HepG2 (cell line): ENCODE data around the gene CMIP. TPM values are rescaled to one million over a fixed set of nuclear protein-coding genes. Genes with fewer than 3 reads are reported as not detected.

Experiments used
- FOXA3 ChIP-seq: IDR thresholded peaks from 2 replicates; pipeline ENCODE4 v1.6.1; 2016; ENCODE audit warnings: missing genetic modification reagents, missing compliant biosample characterization
- IKZF4 ChIP-seq: sonication (generic); formaldehyde crosslinking; IDR thresholded peaks from 2 replicates; pipeline ENCODE4 v1.5.1; 2020; ENCODE audit warnings: borderline replicate concordance, mild to moderate bottlenecking, low read depth, missing genetic modification reagents; ENCODE audit errors: not compliant biosample characterization
- SAP130 ChIP-seq: IDR thresholded peaks from 2 replicates; pipeline ENCODE4 v1.6.1; 2016; ENCODE audit warnings: low read depth
- SP140L ChIP-seq: sonication (generic); formaldehyde crosslinking; IDR thresholded peaks from 2 replicates; pipeline ENCODE4 v1.4.0; 2020; ENCODE audit warnings: missing genetic modification reagents, borderline replicate concordance
- microRNA-seq: library from miRNA; unstranded; fragments of <30 nt; microRNA quantifications from one replicate; pipeline ENCODE4, GENCODE V29; 2020
- polyA plus RNA-seq, 8 experiments: library from polyadenylated mRNA; depleted of rRNA in 3 of 8; stranded (reverse) in 7 of 8; unstranded in 1 of 8; fragments of >200 nt; fragmentation: Illumina TruSeq in 4 of 8; extraction: Trizol in 4 of 8; gene quantifications; 2 replicates each; pipeline versions ENCODE4 v1.2.1 to v1.2.3, GENCODE V29; 2011 to 2016; ENCODE audit warnings: low read depth in 4 of 8, missing spikeins in 1 of 8, mixed read lengths in 1 of 8; ENCODE audit not compliant: insufficient read depth in 1 of 8
- small RNA-seq, 3 experiments: library from RNA; depleted of rRNA; stranded (forward); fragments of <200 nt; gene quantifications; one replicate each; pipeline ENCODE3, GENCODE V24; 2012; ENCODE audit warnings: low read depth in 2 of 3, low replicate concordance in 1 of 3; ENCODE audit not compliant: insufficient read length in 3 of 3, insufficient read depth in 2 of 3
- total RNA-seq, 5 experiments: library from RNA; depleted of rRNA; stranded (reverse); fragments of >200 nt; fragmentation: Illumina TruSeq; extraction: Trizol; gene quantifications; 2 replicates each; pipeline ENCODE4 v1.2.3, GENCODE V29; 2016; ENCODE audit warnings: low read depth in 1 of 5
- TF ChIP-seq, protein P1 (sequence below), 2 experiments: sonication (generic) in 1 of 2; formaldehyde crosslinking in 1 of 2; IDR thresholded peaks; 2 replicates each; pipeline versions ENCODE4 v1.4.0 to v1.6.1; 2018 to 2020; ENCODE audit warnings: missing genetic modification reagents in 2 of 2, borderline replicate concordance in 1 of 2, low read depth in 1 of 2, mild to moderate bottlenecking in 1 of 2, missing biosample characterization in 1 of 2

Gene CMIP
- total and polyA plus RNA-seq, 2 of the 13 experiments (the other 11 are each of a cell fraction or from before 2014, with no cell fraction given) = 10.9 to 18.1 TPM

DNA sequence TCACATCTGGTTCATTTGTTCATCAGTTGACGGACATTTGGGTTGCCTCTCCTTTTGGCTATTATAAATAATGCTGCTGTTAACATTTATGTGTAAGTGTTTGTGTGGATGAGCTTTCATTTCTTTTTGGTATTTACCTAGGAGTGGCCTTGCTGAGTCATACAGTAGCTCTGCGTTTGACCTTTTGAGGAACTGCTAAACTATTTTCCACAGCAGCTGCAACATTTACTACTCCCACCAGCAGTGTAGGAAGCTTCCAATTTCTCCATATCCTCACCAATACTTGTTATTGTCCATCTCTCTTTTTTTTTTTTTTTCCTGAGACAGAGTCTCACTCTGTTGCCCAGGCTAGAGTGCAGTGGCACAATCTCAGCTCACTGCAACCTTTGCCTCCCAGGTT is 313.8 kb downstream of the CMIP start (continued):
- TF ChIP-seq FOXA3 (peak; percentile 81), SP140L (no peak), SAP130 (0 out of 2 replicates have a peak, but pooled peaks have one; percentile 42), IKZF4 (CRISPR knock-in tag) (no peak)
- TF ChIP-seq, protein P1, sequence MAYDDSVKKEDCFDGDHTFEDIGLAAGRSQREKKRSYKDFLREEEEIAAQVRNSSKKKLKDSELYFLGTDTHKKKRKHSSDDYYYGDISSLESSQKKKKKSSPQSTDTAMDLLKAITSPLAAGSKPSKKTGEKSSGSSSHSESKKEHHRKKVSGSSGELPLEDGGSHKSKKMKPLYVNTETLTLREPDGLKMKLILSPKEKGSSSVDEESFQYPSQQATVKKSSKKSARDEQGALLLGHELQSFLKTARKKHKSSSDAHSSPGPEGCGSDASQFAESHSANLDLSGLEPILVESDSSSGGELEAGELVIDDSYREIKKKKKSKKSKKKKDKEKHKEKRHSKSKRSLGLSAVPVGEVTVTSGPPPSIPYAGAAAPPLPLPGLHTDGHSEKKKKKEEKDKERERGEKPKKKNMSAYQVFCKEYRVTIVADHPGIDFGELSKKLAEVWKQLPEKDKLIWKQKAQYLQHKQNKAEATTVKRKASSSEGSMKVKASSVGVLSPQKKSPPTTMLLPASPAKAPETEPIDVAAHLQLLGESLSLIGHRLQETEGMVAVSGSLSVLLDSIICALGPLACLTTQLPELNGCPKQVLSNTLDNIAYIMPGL (CRISPR knock-in tag; IDR thresholded peaks at IDR 0.05; ENCODE audit: borderline replicate concordance in 1 of 2, low read depth in 1 of 2) = no peak

Small RNAs within 50 kb of the gene (microRNA-seq; reads per million reads assigned to microRNA genes)
- not detected for gene MIR6504
- gene MIR7854 = 12.8 reads per million, percentile 49 among the genes with 10 or more reads in this experiment

Small RNAs within 50 kb of the gene (small RNA-seq; reads per million reads assigned to genes)
- gene MIR6504 (0 reads per million in 3 experiments), gene MIR7854 (0 to 6.8 (median 0) reads per million in 3 experiments)

Other genes starting within 250 kb of the CMIP start
- gene BCO1, start 206.1 kb upstream of the CMIP start, total RNA-seq (2016; rRNA removed; fragmentation: Illumina TruSeq; extraction: Trizol) = 0.11 TPM in 1 of 2 replicates, not detected in the other
- not detected in 2 replicates for gene BCO1, start 206.1 kb upstream of the CMIP start, polyA plus RNA-seq (2011; rRNA removed)
- 11.0 and 16.3 TPM in 2 replicates for gene GAN, start 129.8 kb upstream of the CMIP start, total RNA-seq (2016; rRNA removed; fragmentation: Illumina TruSeq; extraction: Trizol)
- 2.9 and 4.3 TPM in 2 replicates for gene GAN, start 129.8 kb upstream of the CMIP start, polyA plus RNA-seq (2011; rRNA removed)